Astrocyte (in vitro differentiated cells and primary cell): ENCODE data around the gene MBD2. TPM values are rescaled to one million over a fixed set of nuclear protein-coding genes. Genes with fewer than 3 reads are reported as not detected.

Source experiments
- DNase-seq: peaks from one replicate; pipeline ENCODE4 v3.0.0-alpha.2; 2010; ENCODE audit warnings: low read depth
- FAIRE-seq: peaks from 2 replicates; lab custom pipeline; 2011; peaks lifted over from hg19 to GRCh38; lab: Jason Lieb, UNC
- H2AFZ ChIP-seq: 2 replicates; pipeline ENCODE4 v1.6.0; 2012; ENCODE audit warnings: low read depth, low read length, inconsistent platforms
- H3K27ac ChIP-seq: 2 replicates; pipeline ENCODE4 v1.5.1; 2011; ENCODE audit warnings: low read depth, low read length, inconsistent platforms
- H3K27me3 ChIP-seq: 2 replicates; pipeline ENCODE4 v1.6.0; 2011; ENCODE audit warnings: low read length, inconsistent platforms; ENCODE audit not compliant: insufficient read depth
- H3K36me3 ChIP-seq: 2 replicates; pipeline ENCODE4 v1.5.1; 2011; ENCODE audit warnings: low read length, inconsistent platforms; ENCODE audit not compliant: insufficient read depth
- H3K4me1 ChIP-seq: 2 replicates; pipeline ENCODE4 v1.5.1; 2011; ENCODE audit warnings: low read length, inconsistent platforms; ENCODE audit not compliant: insufficient read depth
- H3K4me2 ChIP-seq: 2 replicates; pipeline ENCODE4 v1.6.0; 2012; ENCODE audit warnings: low read length, inconsistent platforms
- H3K4me3 ChIP-seq: 2 replicates; pipeline ENCODE4 v1.5.1; 2011; ENCODE audit warnings: low read depth, mild to moderate bottlenecking, low read length, inconsistent platforms; ENCODE audit not compliant: insufficient read depth
- H3K79me2 ChIP-seq: 2 replicates; pipeline ENCODE4 v1.6.0; 2012; ENCODE audit warnings: mild to moderate bottlenecking, low read length, inconsistent platforms; ENCODE audit not compliant: insufficient read depth
- H3K9ac ChIP-seq: 2 replicates; pipeline ENCODE4 v1.6.0; 2012; ENCODE audit warnings: mild to moderate bottlenecking, low read length, inconsistent platforms
- H3K9me3 ChIP-seq: 2 replicates; pipeline ENCODE4 v1.5.1; 2012; ENCODE audit warnings: low read depth, mild to moderate bottlenecking, low read length, inconsistent platforms; ENCODE audit not compliant: insufficient read depth
- H4K20me1 ChIP-seq: 2 replicates; pipeline ENCODE4 v1.6.0; 2012; ENCODE audit warnings: low read length, inconsistent platforms; ENCODE audit not compliant: insufficient read depth
- H3K27ac Mint-ChIP-seq: one replicate; pipeline ENCODE4 v1.8.0; 2021; ENCODE audit warnings: mild to moderate bottlenecking, mixed read lengths; ENCODE audit not compliant: unreplicated experiment
- H3K27me3 Mint-ChIP-seq: one replicate; pipeline ENCODE4 v1.8.0; 2021; ENCODE audit warnings: low read depth, mixed read lengths; ENCODE audit not compliant: unreplicated experiment
- H3K36me3 Mint-ChIP-seq: one replicate; pipeline ENCODE4 v1.8.0; 2021; ENCODE audit warnings: low read depth, mixed read lengths; ENCODE audit not compliant: unreplicated experiment
- H3K4me1 Mint-ChIP-seq: one replicate; pipeline ENCODE4 v1.8.0; 2021; ENCODE audit warnings: low read depth, mixed read lengths; ENCODE audit not compliant: unreplicated experiment
- H3K4me3 Mint-ChIP-seq: one replicate; pipeline ENCODE4 v1.8.0; 2021; ENCODE audit warnings: mild to moderate bottlenecking, moderate library complexity, mixed read lengths; ENCODE audit not compliant: unreplicated experiment
- H3K9me3 Mint-ChIP-seq: one replicate; pipeline ENCODE4 v1.8.0; 2021; ENCODE audit warnings: mild to moderate bottlenecking, mixed read lengths; ENCODE audit not compliant: unreplicated experiment
- EZH2 ChIP-seq: IDR thresholded peaks from 2 replicates; pipeline ENCODE4 v1.6.1; 2012; ENCODE audit warnings: mild to moderate bottlenecking, low read length, inconsistent platforms; ENCODE audit not compliant: insufficient read depth
- total RNA-seq: library from RNA; stranded (reverse); gene quantifications from 2 replicates; pipeline ENCODE4 v1.2.1, GENCODE V29; 2021
- TF ChIP-seq, protein P1 (sequence below): IDR thresholded peaks from 2 replicates; pipeline ENCODE4 v1.5.1; 2011; ENCODE audit warnings: low read depth, mild to moderate bottlenecking, inconsistent platforms, low read length, moderate library complexity; ENCODE audit not compliant: insufficient read depth

MBD2 gene
- total RNA-seq, 1 donor from 2014 or later: 53.1 TPM

DNA sequence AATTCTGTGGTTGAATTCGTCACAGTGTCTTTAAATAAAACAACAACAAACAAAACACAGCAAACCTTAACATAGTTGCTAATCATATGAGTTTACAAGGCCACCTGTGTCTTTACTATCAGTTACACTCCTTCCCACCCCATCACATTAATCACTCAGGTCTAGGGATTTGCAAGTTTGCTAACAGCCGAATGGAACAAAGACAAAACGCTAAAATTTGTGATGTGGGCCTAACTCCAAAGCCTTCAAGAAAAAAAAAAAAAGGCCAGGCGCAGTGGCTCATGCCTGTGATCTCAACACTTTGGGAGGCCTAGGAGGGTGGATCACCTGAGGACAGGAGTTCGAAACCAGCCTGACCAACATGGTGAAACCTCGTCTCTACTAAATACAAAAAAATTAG lies 44.3 kb upstream of the MBD2 start:
- peak overlapping the region; percentile 89 for H3K4me3 Mint-ChIP-seq
- no peak for FAIRE-seq
- peak overlapping the region; percentile 95 for H3K4me2 ChIP-seq

DNA sequence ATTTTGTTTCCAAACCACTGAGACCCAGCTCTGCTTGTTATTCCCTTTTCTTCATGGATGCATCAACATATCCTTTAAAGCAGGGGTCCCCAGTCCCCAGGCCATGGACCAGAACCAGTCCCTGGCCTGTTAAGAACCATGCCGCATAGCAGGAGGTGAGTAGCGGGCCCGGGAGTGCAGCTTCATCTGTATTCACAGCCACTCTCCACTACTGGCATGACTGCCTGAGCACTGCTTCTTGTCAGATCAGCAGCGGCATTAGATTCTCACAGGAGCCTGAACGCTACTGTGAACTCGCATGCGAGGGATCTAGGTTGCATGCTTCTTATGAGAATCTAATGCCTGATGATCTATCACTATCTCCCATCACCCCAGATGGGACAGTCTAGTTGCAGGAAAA lies 43.2 kb upstream of the MBD2 start:
- H3K27me3 Mint-ChIP-seq: no peaks in the 10 kb centered on the region
- no peak for FAIRE-seq
- no peaks in the 10 kb centered on the region for H3K9me3 Mint-ChIP-seq
- H3K27ac Mint-ChIP-seq: no peak overlapping the region
- no peaks in the 10 kb centered on the region for H3K27me3 ChIP-seq
- H3K27ac ChIP-seq: no peak overlapping the region
- H3K4me1 ChIP-seq: no peaks in the 10 kb centered on the region
- DNase-seq: no peak
- H3K4me2 ChIP-seq: no peak overlapping the region
- no peaks in the 10 kb centered on the region for H4K20me1 ChIP-seq
- no peaks in the 10 kb centered on the region for H3K36me3 Mint-ChIP-seq
- H3K36me3 ChIP-seq: no peaks in the 10 kb centered on the region
- no peak overlapping the region for H3K4me3 Mint-ChIP-seq
- no peak overlapping the region for H3K4me3 ChIP-seq
- TF ChIP-seq EZH2: no peak
- TF ChIP-seq, protein P1, sequence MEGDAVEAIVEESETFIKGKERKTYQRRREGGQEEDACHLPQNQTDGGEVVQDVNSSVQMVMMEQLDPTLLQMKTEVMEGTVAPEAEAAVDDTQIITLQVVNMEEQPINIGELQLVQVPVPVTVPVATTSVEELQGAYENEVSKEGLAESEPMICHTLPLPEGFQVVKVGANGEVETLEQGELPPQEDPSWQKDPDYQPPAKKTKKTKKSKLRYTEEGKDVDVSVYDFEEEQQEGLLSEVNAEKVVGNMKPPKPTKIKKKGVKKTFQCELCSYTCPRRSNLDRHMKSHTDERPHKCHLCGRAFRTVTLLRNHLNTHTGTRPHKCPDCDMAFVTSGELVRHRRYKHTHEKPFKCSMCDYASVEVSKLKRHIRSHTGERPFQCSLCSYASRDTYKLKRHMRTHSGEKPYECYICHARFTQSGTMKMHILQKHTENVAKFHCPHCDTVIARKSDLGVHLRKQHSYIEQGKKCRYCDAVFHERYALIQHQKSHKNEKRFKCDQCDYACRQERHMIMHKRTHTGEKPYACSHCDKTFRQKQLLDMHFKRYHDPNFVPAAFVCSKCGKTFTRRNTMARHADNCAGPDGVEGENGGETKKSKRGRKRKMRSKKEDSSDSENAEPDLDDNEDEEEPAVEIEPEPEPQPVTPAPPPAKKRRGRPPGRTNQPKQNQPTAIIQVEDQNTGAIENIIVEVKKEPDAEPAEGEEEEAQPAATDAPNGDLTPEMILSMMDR: no peak
- H3K9me3 ChIP-seq: no peaks in the 10 kb centered on the region
- H3K9ac ChIP-seq: no peak overlapping the region
- peaks cover 9% of the 10 kb centered on the region for H3K4me1 Mint-ChIP-seq
- H3K79me2 ChIP-seq: no peaks in the 10 kb centered on the region
- H2AFZ ChIP-seq: no peak overlapping the region

More for the DNA sequence above, 44.3 kb upstream of the MBD2 start:
- H3K9me3 ChIP-seq: no peaks in the 10 kb centered on the region
- H3K4me1 Mint-ChIP-seq: peaks cover 9% of the 10 kb centered on the region
- H4K20me1 ChIP-seq: no peaks in the 10 kb centered on the region
- no peaks in the 10 kb centered on the region for H3K4me1 ChIP-seq
- H3K27ac Mint-ChIP-seq: peak overlapping the region; percentile 96
- no peaks in the 10 kb centered on the region for H3K9me3 Mint-ChIP-seq
- H3K4me3 ChIP-seq: peak overlapping the region; percentile 82
- peak overlapping the region; percentile 96 for H2AFZ ChIP-seq
- H3K36me3 Mint-ChIP-seq: no peaks in the 10 kb centered on the region
- no peak for TF ChIP-seq EZH2
- TF ChIP-seq, protein P1: no peak
- H3K79me2 ChIP-seq: no peaks in the 10 kb centered on the region
- H3K27ac ChIP-seq: peak overlapping the region; percentile 82
- H3K36me3 ChIP-seq: no peaks in the 10 kb centered on the region
- H3K27me3 ChIP-seq: no peaks in the 10 kb centered on the region
- peak overlapping the region; percentile 90 for H3K9ac ChIP-seq
- H3K27me3 Mint-ChIP-seq: no peaks in the 10 kb centered on the region
- DNase-seq: no peak

DNA sequence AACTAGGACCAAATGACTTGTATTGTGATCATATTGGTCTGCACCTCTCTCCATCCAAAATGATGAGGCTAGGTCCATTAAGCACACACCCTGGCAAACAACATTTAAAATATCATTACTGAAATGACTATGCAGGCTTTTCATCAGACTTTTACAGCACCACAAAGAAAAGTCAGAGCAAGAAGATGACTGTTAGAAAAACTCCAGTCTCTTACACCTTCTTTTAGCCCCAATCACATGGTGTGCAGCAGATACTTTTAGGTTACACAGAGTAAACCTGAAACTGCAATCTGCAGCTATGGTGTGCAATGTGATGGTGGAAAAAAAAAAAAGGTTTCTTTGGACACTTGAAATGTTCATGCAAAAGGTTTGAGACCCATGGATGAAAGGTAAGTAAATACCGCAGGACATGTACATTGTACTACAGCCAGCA lies 39.5 kb upstream of the MBD2 start:
- Histone ChIP-seq H3K27me3 (no peaks in the 10 kb centered on the region), H3K9ac (no peak overlapping the region), H3K4me2 (no peak overlapping the region), H2AFZ (no peak overlapping the region), H4K20me1 (no peaks in the 10 kb centered on the region), H3K36me3 (no peaks in the 10 kb centered on the region), H3K79me2 (no peaks in the 10 kb centered on the region), H3K27ac (no peak overlapping the region), H3K4me3 (no peak overlapping the region), H3K4me1 (no peaks in the 10 kb centered on the region), H3K9me3 (no peaks in the 10 kb centered on the region)
- H3K4me1 Mint-ChIP-seq: peaks cover 1% of the 10 kb centered on the region
- H3K4me3 Mint-ChIP-seq: no peak overlapping the region
- no peak for DNase-seq
- no peak for FAIRE-seq
- H3K27ac Mint-ChIP-seq: no peak overlapping the region
- H3K9me3 Mint-ChIP-seq: no peaks in the 10 kb centered on the region
- TF ChIP-seq EZH2: no peak
- TF ChIP-seq, protein P1: no peak
- H3K27me3 Mint-ChIP-seq: no peaks in the 10 kb centered on the region
- no peaks in the 10 kb centered on the region for H3K36me3 Mint-ChIP-seq
